H54 (cell line): ENCODE data around the gene LCE1D.

Experiments used
- DNase-seq: peaks from one replicate; pipeline ENCODE4 v3.0.0; 2011; ENCODE audit warnings: low spot score, mixed read lengths; ENCODE audit not compliant: insufficient read length
- FAIRE-seq: peaks from 3 replicates; lab custom pipeline; 2011; peaks lifted over from hg19 to GRCh38; lab: Jason Lieb, UNC
- POLR2A ChIP-seq: IDR thresholded peaks from 2 replicates; pipeline ENCODE4 v1.6.1; 2011; ENCODE audit warnings: low read depth, mild to moderate bottlenecking, low read length

LCE1D gene

GRCh38 chr1:152776361-152776760 is 20.2 kb upstream of the LCE1D start:
- FAIRE-seq (no peak), DNase-seq (no peak)
- TF ChIP-seq POLR2A = no peak

- DNase-seq (peak; percentile 24), FAIRE-seq (no peak)
- no peak for TF ChIP-seq POLR2A
Measured at GRCh38 chr1:152777510-152778137, 18.9 kb upstream of the LCE1D start.

- DNase-seq (no peak), FAIRE-seq (no peak)
Measured at GRCh38 chr1:152783095-152783494, 13.4 kb upstream of the LCE1D start.

GRCh38 chr1:152786077-152786476 is 10.4 kb upstream of the LCE1D start, which contains the start of gene LCE1E:
Gene LCE1E (plus strand): TSS chr1:152786257. CDS start chr1:152787300, 1,043 bp downstream.
- no peak for FAIRE-seq
- DNase-seq = no peak

More at GRCh38 chr1:152783095-152783494, 13.4 kb upstream of the LCE1D start:
- TF ChIP-seq POLR2A = no peak

GRCh38 chr1:152795686-152796085 is 835 bp upstream of the LCE1D start:
- FAIRE-seq (no peak), DNase-seq (no peak)
- no peak for TF ChIP-seq POLR2A

More at GRCh38 chr1:152786077-152786476, 10.4 kb upstream of the LCE1D start, which contains the start of gene LCE1E:
- no peak for TF ChIP-seq POLR2A

- no peak for TF ChIP-seq POLR2A
Measured at GRCh38 chr1:152801333-152801732, 4.8 kb downstream of the LCE1D start.

GRCh38 chr1:152806576-152806975 is 10.1 kb downstream of the LCE1D start, which contains the start of gene LCE1C:
Gene LCE1C (minus strand): TSS chr1:152806651. CDS start chr1:152805478, 1,173 bp downstream.
- TF ChIP-seq POLR2A = no peak
- DNase-seq (no peak), FAIRE-seq (no peak)

More at GRCh38 chr1:152801333-152801732, 4.8 kb downstream of the LCE1D start:
- no peak for DNase-seq
- FAIRE-seq = no peak

- no peak for TF ChIP-seq POLR2A
- FAIRE-seq (no peak), DNase-seq (no peak)
Measured at GRCh38 chr1:152811050-152811449, 14.5 kb downstream of the LCE1D start.

GRCh38 chr1:152811671-152812070 is 15.2 kb downstream of the LCE1D start, which contains the start of gene LCE1B:
Gene LCE1B (plus strand): TSS chr1:152811971. CDS start chr1:152812447, 476 bp downstream.
- no peak for FAIRE-seq
- TF ChIP-seq POLR2A = no peak
- DNase-seq = no peak

GRCh38 chr1:152817309-152817708 is 20.8 kb downstream of the LCE1D start:
- FAIRE-seq (no peak), DNase-seq (no peak)
- TF ChIP-seq POLR2A = no peak

- TF ChIP-seq POLR2A = no peak
- FAIRE-seq (no peak), DNase-seq (no peak)
Measured at GRCh38 chr1:152823294-152823693, 26.8 kb downstream of the LCE1D start.

GRCh38 chr1:152824964-152825363 is 28.4 kb downstream of the LCE1D start:
- DNase-seq = no peak
- no peak for FAIRE-seq
- TF ChIP-seq POLR2A = no peak

GRCh38 chr1:152827173-152827572 is 30.7 kb downstream of the LCE1D start, which contains the start of gene LCE1A:
Gene LCE1A (plus strand): TSS chr1:152827473. CDS start chr1:152827473, 0 bp downstream.
- DNase-seq (no peak), FAIRE-seq (no peak)
- no peak for TF ChIP-seq POLR2A

- DNase-seq (no peak), FAIRE-seq (no peak)
- TF ChIP-seq POLR2A = no peak
Measured at GRCh38 chr1:152836870-152837269, 40.3 kb downstream of the LCE1D start.

- TF ChIP-seq POLR2A = no peak
- DNase-seq = no peak
- FAIRE-seq = no peak
Measured at GRCh38 chr1:152842556-152842955, 46.0 kb downstream of the LCE1D start, which contains the start of gene LCE6A. Gene LCE6A (plus strand): TSS chr1:152842856. CDS start chr1:152843521, 665 bp downstream.
